IMR-90 (cell line): ENCODE results near the gene EPHA5. TPM values are rescaled to one million over a fixed set of nuclear protein-coding genes. Genes with fewer than 3 reads are reported as not detected.

Experiments
- ATAC-seq: fragments of 200-7000 bp; cut with Tn5 transposase; 2 replicates; pipeline ENCODE4 v1.9.1; 2020; ENCODE audit warnings: low read depth, mild to moderate bottlenecking, moderate library complexity
- BruUV-seq: library from RNA; stranded (reverse); fragments of 400-500 nt; replicated peaks from 2 replicates; lab custom pipeline; 2021; lab: Mats Ljungman, UMichigan
- CTCF ChIA-PET: fragments of 300-600 bp; formaldehyde crosslinking; extraction: SDS; loops from one replicate; lab custom pipeline; 2021; ENCODE audit warnings: antibody characterized with exemption; lab: Yijun Ruan, JAX
- POLR2A ChIA-PET: fragments of 300-600 bp; sonication (Branson Sonifier 250); formaldehyde crosslinking; loops from one replicate; lab custom pipeline; 2022; ENCODE audit warnings: antibody characterized with exemption; ENCODE audit not compliant: unreplicated experiment; lab: Charles Lee
- DNase-seq: peaks from one replicate; pipeline ENCODE4 v3.0.0; 2013
- H2AFZ ChIP-seq: replicated peaks from 2 replicates; pipeline ENCODE3; 2013; ENCODE audit warnings: low read length, mild to moderate bottlenecking; ENCODE audit not compliant: poor library complexity
- H2AK5ac ChIP-seq: 2 replicates; pipeline ENCODE4 v1.6.1; 2013; ENCODE audit warnings: low read depth, low read length, inconsistent platforms
- H2AK9ac ChIP-seq: replicated peaks from 2 replicates; pipeline ENCODE3; 2013; ENCODE audit warnings: mild to moderate bottlenecking, low read depth, low read length, moderate library complexity; ENCODE audit not compliant: poor library complexity
- H2BK120ac ChIP-seq: 2 replicates; pipeline ENCODE4 v1.6.1; 2013; ENCODE audit warnings: low read depth, low read length, inconsistent platforms
- H2BK15ac ChIP-seq: 3 replicates; pipeline ENCODE4 v1.6.1; 2013; ENCODE audit warnings: low read depth, low read length, inconsistent platforms
- H2BK20ac ChIP-seq: 2 replicates; pipeline ENCODE4 v1.6.1; 2013; ENCODE audit warnings: low read depth, mild to moderate bottlenecking, inconsistent platforms, low read length, moderate library complexity
- H2BK5ac ChIP-seq: 2 replicates; pipeline ENCODE4 v1.6.1; 2013; ENCODE audit warnings: mild to moderate bottlenecking, low read depth, low read length, inconsistent platforms; ENCODE audit not compliant: poor library complexity, severe bottlenecking
- H3K14ac ChIP-seq: replicated peaks from 2 replicates; pipeline ENCODE4 v1.6.1; 2013; ENCODE audit warnings: low read depth, low read length, inconsistent platforms
- H3K18ac ChIP-seq: 2 replicates; pipeline ENCODE4 v1.6.1; 2013; ENCODE audit warnings: low read depth, low read length, control low read depth
- H3K23ac ChIP-seq: 2 replicates; pipeline ENCODE4 v1.6.1; 2013; ENCODE audit warnings: low read depth, low read length, inconsistent platforms
- H3K27ac ChIP-seq: 2 replicates; pipeline ENCODE4 v1.5.1; 2013; ENCODE audit warnings: mild to moderate bottlenecking, control low read depth, low read length; ENCODE audit not compliant: insufficient read depth
- H3K27me3 ChIP-seq: 2 replicates; pipeline ENCODE4 v1.6.1; 2013; ENCODE audit warnings: low read length; ENCODE audit not compliant: control insufficient read depth, insufficient read depth
- H3K36me3 ChIP-seq: 2 replicates; pipeline ENCODE4 v1.6.1; 2013; ENCODE audit warnings: low read length, mixed read lengths; ENCODE audit not compliant: control insufficient read depth, insufficient read depth
- H3K4ac ChIP-seq: 2 replicates; pipeline ENCODE4 v1.6.1; 2013; ENCODE audit warnings: low read depth, low read length, inconsistent platforms
- H3K4me1 ChIP-seq: 2 replicates; pipeline ENCODE4 v1.6.1; 2013; ENCODE audit warnings: low read length, mixed read lengths; ENCODE audit not compliant: control insufficient read depth, insufficient read depth
- H3K4me2 ChIP-seq: 2 replicates; pipeline ENCODE4 v1.6.1; 2013; ENCODE audit warnings: low read depth, mild to moderate bottlenecking, control low read depth, low read length, moderate library complexity
- H3K4me3 ChIP-seq: 2 replicates; pipeline ENCODE4 v1.5.1; 2013; ENCODE audit warnings: low read depth, mild to moderate bottlenecking, control low read depth, low read length, moderate library complexity; ENCODE audit not compliant: insufficient read depth
- H3K56ac ChIP-seq: 2 replicates; pipeline ENCODE4 v1.6.1; 2013; ENCODE audit warnings: low read length, inconsistent platforms; ENCODE audit not compliant: insufficient read depth; ENCODE audit errors: extremely low read depth
- H3K79me1 ChIP-seq, 2 experiments: 2 replicates each; pipeline ENCODE4 v1.6.1; 2013; ENCODE audit warnings: low read length in 2 of 2, inconsistent platforms in 1 of 2, low read depth in 1 of 2
- H3K9ac ChIP-seq: 2 replicates; pipeline ENCODE4 v1.6.1; 2013; ENCODE audit warnings: low read depth, low read length, control low read depth
- H3K9me1 ChIP-seq: 2 replicates; pipeline ENCODE4 v1.6.1; 2013; ENCODE audit warnings: low read length, inconsistent platforms; ENCODE audit not compliant: insufficient read depth
- H3K9me3 ChIP-seq: 2 replicates; pipeline ENCODE4 v1.6.1; 2013; ENCODE audit warnings: low read length; ENCODE audit not compliant: control insufficient read depth, insufficient read depth
- H4K20me1 ChIP-seq: 2 replicates; pipeline ENCODE4 v1.6.1; 2013; ENCODE audit warnings: low read length, inconsistent platforms; ENCODE audit not compliant: insufficient read depth
- H4K5ac ChIP-seq: 2 replicates; pipeline ENCODE4 v1.6.1; 2013; ENCODE audit warnings: mild to moderate bottlenecking, low read depth, low read length, control low read depth
- H4K8ac ChIP-seq, 2 experiments: 2 replicates each; pipeline ENCODE4 v1.6.1; 2013; ENCODE audit warnings: low read depth in 2 of 2, low read length in 2 of 2, control low read depth in 1 of 2, inconsistent platforms in 1 of 2
- H4K91ac ChIP-seq: 2 replicates; pipeline ENCODE4 v1.6.1; 2013; ENCODE audit warnings: low read depth, low read length, inconsistent platforms; ENCODE audit not compliant: insufficient read depth
- BHLHE40 ChIP-seq: fragments of 150-350 bp; IDR thresholded peaks from 2 replicates; pipeline ENCODE4 v1.6.1; 2016; ENCODE audit warnings: mild to moderate bottlenecking, low read depth, low read length
- CEBPB ChIP-seq: IDR thresholded peaks from 2 replicates; pipeline ENCODE4 v1.6.1; 2012; ENCODE audit warnings: low read depth, low read length, improper control_type of control experiment
- CHD1 ChIP-seq: IDR thresholded peaks from 2 replicates; pipeline ENCODE4 v1.6.1; 2012; ENCODE audit warnings: low read depth, low read length, improper control_type of control experiment
- CTCF ChIP-seq: conservative IDR thresholded peaks from 2 replicates; pipeline ENCODE4 v1.5.1; 2012; ENCODE audit warnings: mild to moderate bottlenecking, low read depth, low read length, improper control_type of control experiment
- FOS ChIP-seq: fragments of 150-350 bp; IDR thresholded peaks from 2 replicates; pipeline ENCODE4 v1.6.1; 2016; ENCODE audit warnings: low read depth, low read length
- MAFK ChIP-seq: IDR thresholded peaks from 2 replicates; pipeline ENCODE4 v1.6.1; 2012; ENCODE audit warnings: low read depth, low read length, improper control_type of control experiment
- MAZ ChIP-seq: IDR thresholded peaks from 2 replicates; pipeline ENCODE4 v1.6.1; 2012; ENCODE audit warnings: low read depth, mild to moderate bottlenecking, low read length, improper control_type of control experiment, moderate library complexity, borderline replicate concordance
- NFE2L2 ChIP-seq: fragments of 150-350 bp; IDR thresholded peaks from 2 replicates; pipeline ENCODE4 v1.6.1; 2016; ENCODE audit warnings: low read depth, mild to moderate bottlenecking, low read length
- POLR2A ChIP-seq: IDR thresholded peaks from 2 replicates; pipeline ENCODE4 v1.6.1; 2012; ENCODE audit warnings: mild to moderate bottlenecking, low read depth, low read length
- RAD21 ChIP-seq: IDR thresholded peaks from 2 replicates; pipeline ENCODE4 v1.6.1; 2012; ENCODE audit warnings: low read length, improper control_type of control experiment
- RCOR1 ChIP-seq: IDR thresholded peaks from 2 replicates; pipeline ENCODE4 v1.6.1; 2012; ENCODE audit warnings: mild to moderate bottlenecking, low read length, improper control_type of control experiment; ENCODE audit not compliant: insufficient replicate concordance
- RFX5 ChIP-seq: IDR thresholded peaks from 2 replicates; pipeline ENCODE4 v1.8.0; 2012; ENCODE audit warnings: low read depth, mild to moderate bottlenecking, low read length, moderate library complexity
- SMC3 ChIP-seq: fragments of 150-350 bp; IDR thresholded peaks from 2 replicates; pipeline ENCODE4 v1.6.1; 2016; ENCODE audit warnings: low read depth, mild to moderate bottlenecking, antibody characterized with exemption, low read length, moderate library complexity
- USF2 ChIP-seq: fragments of 150-350 bp; IDR thresholded peaks from 2 replicates; pipeline ENCODE4 v1.6.1; 2017; ENCODE audit warnings: mild to moderate bottlenecking, antibody characterized with exemption, low read length, low read depth
- WGBS, 2 experiments: methylation state at CpG; one replicate each; pipeline versions ENCODE4 v1.1.5 to v1.1.7; 2013; ENCODE audit warnings: missing lambda C conversion rate in 2 of 2; ENCODE audit not compliant: insufficient read length in 1 of 2; ENCODE audit errors: extremely low coverage in 2 of 2; 5-methylcytosine and 5-hydroxymethylcytosine counted together
- dilution Hi-C: fragments of 300-500 bp; cut with HindIII; formaldehyde crosslinking; loops from one replicate; pipeline ENCODE4 v1.14.3; 2018; ENCODE audit warnings: low sequenced_read_pairs; ENCODE audit not compliant: unreplicated experiment
- in situ Hi-C: fragments of 300-500 bp; cut with MboI; formaldehyde crosslinking; loops from 3 replicates; pipeline ENCODE4 v1.14.3; 2019; ENCODE audit warnings: low sequenced_read_pairs, inconsistent platforms, mixed read lengths
- intact Hi-C: fragments of 100-400 bp; cut with micrococcal nuclease; formaldehyde crosslinking; loops from 2 replicates; pipeline ENCODE4 v1.10.0; 2022
- polyA plus RNA-seq, 3 experiments: library from polyadenylated mRNA; depleted of rRNA; stranded (reverse); fragments of >200 nt; gene quantifications; 2 replicates each; pipeline ENCODE4 v1.2.3, GENCODE V29; 2012; ENCODE audit warnings: low replicate concordance in 1 of 3
- total RNA-seq: library from RNA; depleted of rRNA; stranded (reverse); fragments of >200 nt; gene quantifications from 2 replicates; pipeline ENCODE4 v1.2.3, GENCODE V29; 2012

EPHA5 gene
- total and polyA plus RNA-seq, 2 of the 4 experiments (the other 2 are of a cell fraction) = 0.07 to 0.18 TPM

DNA sequence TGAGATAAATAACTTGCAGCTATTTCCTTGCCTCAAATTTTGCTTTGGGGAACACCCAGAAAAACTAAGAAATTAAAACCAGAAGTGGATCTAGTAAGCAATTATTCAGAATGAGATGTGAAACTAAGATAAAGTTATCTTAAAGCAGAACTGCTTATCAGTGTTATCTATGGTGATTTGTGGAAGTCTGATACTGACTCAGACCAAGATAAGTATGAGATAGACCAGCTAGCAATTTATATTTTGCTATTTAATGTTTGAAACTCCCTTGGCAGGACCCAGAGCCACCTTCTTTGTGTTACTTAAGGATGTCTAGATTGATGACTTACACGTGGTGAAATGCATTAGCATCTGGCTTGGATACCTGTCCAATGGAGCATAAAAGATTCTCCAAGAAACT is 368.1 kb downstream of the EPHA5 start:
- Histone ChIP-seq H3K18ac (no peak overlapping the region), H3K4me3 (no peak overlapping the region), H2AK5ac (no peak overlapping the region), H4K20me1 (no peaks in the 10 kb centered on the region), H2BK120ac (no peak overlapping the region), H3K23ac (no peak overlapping the region), H3K14ac (no peak overlapping the region), H3K27me3 (no peaks in the 10 kb centered on the region), H3K9me3 (peaks cover 11% of the 10 kb centered on the region), H3K79me1 (no peaks in the 10 kb centered on the region), H2BK5ac (no peak overlapping the region), H2BK20ac (no peak overlapping the region), H2AK9ac (no peak overlapping the region), H3K4me1 (no peaks in the 10 kb centered on the region), H3K9me1 (no peaks in the 10 kb centered on the region), H2BK15ac (no peak overlapping the region), H3K56ac (no peak overlapping the region), H3K4me2 (no peak overlapping the region), H4K5ac (no peak overlapping the region), H4K91ac (no peak overlapping the region), H3K4ac (no peak overlapping the region), H2AFZ (no peak overlapping the region), H3K9ac (no peak overlapping the region), H3K36me3 (no peaks in the 10 kb centered on the region), H3K27ac (no peak overlapping the region), H4K8ac (no peak overlapping the region)
- POLR2A ChIA-PET = no interaction called here
- intact Hi-C loops = no loop called here
- dilution Hi-C loops = no loop called here
- ATAC-seq (no peak), DNase-seq (no peak)
- WGBS, 2 experiments = no CpG with 5 or more reads among the region's 1 CpG
- no peak for TF ChIP-seq POLR2A
- TF ChIP-seq BHLHE40 = no peak
- TF ChIP-seq USF2 = no peak
- TF ChIP-seq FOS = no peak
- TF ChIP-seq RFX5 = no peak
- no peak for TF ChIP-seq CTCF
- no peak for TF ChIP-seq CHD1
- TF ChIP-seq SMC3 = no peak
- TF ChIP-seq RAD21 = no peak
- no peak for TF ChIP-seq CEBPB
- TF ChIP-seq NFE2L2 = no peak
- TF ChIP-seq MAZ = no peak
- no peak for TF ChIP-seq MAFK
- TF ChIP-seq RCOR1 = no peak
- in situ Hi-C loops = no loop called here
- no TSS peak for BruUV-seq
- CTCF ChIA-PET = no interaction called here
